ENCODE results near the gene MEDAG. TPM values are rescaled to one million over a fixed set of nuclear protein-coding genes. Genes with fewer than 3 reads are reported as not detected.

The MEDAG gene
- total RNA-seq, 4 donors from 2014 or later, result 4.9 to 21.5 (median 8.7) TPM

DNA sequence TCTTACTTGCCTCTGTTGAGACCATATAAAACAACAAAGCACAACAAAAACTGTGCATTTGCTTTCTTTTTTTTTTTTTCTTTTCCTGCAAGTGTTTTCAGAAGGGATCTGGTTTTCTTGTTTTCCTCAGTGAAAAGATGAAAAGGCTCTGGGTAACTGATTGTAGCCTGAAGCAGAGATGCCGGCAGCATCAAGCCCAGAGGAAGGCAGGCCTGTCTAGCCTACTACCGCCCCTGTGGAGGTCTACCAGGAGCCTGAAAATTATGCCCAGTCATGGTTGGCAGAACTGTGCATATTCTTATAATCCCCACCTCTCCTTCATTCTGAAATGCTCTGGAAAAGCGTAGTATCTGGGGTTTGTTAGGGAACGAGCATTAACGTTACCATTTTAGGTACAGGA, 32.6 kb upstream of the MEDAG start:
- Histone ChIP-seq H3K9me3 (no peaks in the 10 kb centered on the region), H3K4me1 (peaks cover 0 to 10% (median 0%) of the 10 kb centered on the region in 4 donors), H3K36me3 (no peaks in the 10 kb centered on the region), H3K4me3 (no peak overlapping the region), H3K27me3 (no peaks in the 10 kb centered on the region), H3K27ac (peak overlapping the region in 1 of 4 donors; percentile 3)
- DNase-seq, result no peak
- TF ChIP-seq, protein P1, sequence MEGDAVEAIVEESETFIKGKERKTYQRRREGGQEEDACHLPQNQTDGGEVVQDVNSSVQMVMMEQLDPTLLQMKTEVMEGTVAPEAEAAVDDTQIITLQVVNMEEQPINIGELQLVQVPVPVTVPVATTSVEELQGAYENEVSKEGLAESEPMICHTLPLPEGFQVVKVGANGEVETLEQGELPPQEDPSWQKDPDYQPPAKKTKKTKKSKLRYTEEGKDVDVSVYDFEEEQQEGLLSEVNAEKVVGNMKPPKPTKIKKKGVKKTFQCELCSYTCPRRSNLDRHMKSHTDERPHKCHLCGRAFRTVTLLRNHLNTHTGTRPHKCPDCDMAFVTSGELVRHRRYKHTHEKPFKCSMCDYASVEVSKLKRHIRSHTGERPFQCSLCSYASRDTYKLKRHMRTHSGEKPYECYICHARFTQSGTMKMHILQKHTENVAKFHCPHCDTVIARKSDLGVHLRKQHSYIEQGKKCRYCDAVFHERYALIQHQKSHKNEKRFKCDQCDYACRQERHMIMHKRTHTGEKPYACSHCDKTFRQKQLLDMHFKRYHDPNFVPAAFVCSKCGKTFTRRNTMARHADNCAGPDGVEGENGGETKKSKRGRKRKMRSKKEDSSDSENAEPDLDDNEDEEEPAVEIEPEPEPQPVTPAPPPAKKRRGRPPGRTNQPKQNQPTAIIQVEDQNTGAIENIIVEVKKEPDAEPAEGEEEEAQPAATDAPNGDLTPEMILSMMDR (IDR thresholded peaks at IDR 0.05), result no peak
- TF ChIP-seq POLR2A (IDR thresholded peaks at IDR 0.05), result no peak

DNA sequence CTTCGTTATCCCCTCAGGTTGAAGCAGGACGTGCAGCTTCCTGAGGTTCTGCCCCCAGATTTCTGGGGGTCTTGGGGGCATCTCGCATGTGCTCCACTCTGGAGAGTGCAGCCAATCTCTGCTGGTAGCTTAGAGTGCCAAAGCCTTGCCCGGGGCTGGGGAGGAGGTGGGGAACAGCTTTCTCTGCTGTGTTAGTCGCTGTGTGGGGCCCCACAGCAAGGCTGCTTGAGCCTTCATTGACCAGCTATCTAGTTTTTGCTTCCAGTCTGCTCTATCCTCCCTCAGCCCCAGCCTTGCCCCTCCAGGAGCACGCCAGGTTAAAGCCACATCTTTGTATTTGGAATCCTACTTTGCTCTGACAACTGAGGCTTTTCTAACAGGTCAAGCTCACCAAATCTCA, 32.0 kb upstream of the MEDAG start:
- no peaks in the 10 kb centered on the region for H3K27me3 ChIP-seq
- no peaks in the 10 kb centered on the region for H3K9me3 ChIP-seq
- no peak for TF ChIP-seq POLR2A (IDR thresholded peaks at IDR 0.05)
- TF ChIP-seq, protein P1 (IDR thresholded peaks at IDR 0.05), result no peak
- H3K4me3 ChIP-seq, result no peak overlapping the region
- peaks cover 0 to 10% (median 0%) of the 10 kb centered on the region in 4 donors for H3K4me1 ChIP-seq
- H3K27ac ChIP-seq, result no peak overlapping the region
- no peaks in the 10 kb centered on the region for H3K36me3 ChIP-seq
- DNase-seq, result no peak

GRCh38 chr13:30874561-30874960, 31.5 kb upstream of the MEDAG start:
- H3K27ac ChIP-seq, result no peak overlapping the region
- H3K36me3 ChIP-seq, result no peaks in the 10 kb centered on the region
- peaks cover 0 to 8% (median 0%) of the 10 kb centered on the region in 4 donors for H3K4me1 ChIP-seq
- no peaks in the 10 kb centered on the region for H3K9me3 ChIP-seq
- H3K27me3 ChIP-seq, result no peaks in the 10 kb centered on the region
- no peak overlapping the region for H3K4me3 ChIP-seq
- TF ChIP-seq, protein P1 (IDR thresholded peaks at IDR 0.05), result no peak
- TF ChIP-seq POLR2A (IDR thresholded peaks at IDR 0.05), result no peak
- DNase-seq, result no peak

DNA sequence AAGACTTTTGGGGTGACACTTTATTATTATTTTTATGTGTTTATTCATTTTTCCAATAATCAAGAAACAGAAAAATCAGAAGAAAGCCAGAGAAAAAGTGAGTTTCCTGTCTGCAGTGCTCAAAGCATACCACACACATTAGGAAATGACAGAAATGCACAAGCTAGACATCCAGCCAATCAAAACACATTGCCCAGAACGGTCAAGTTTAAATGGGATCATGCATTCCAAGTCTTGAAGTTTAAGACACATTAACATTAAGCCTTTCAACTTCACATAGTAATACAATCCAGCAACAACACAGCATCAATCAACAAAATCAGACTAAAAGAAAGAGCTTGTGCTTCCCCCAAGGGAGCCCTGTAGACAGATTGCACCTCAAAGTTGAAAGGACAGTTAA, 28.7 kb upstream of the MEDAG start:
- no peaks in the 10 kb centered on the region for H3K27me3 ChIP-seq
- DNase-seq, result no peak
- no peak overlapping the region for H3K4me3 ChIP-seq
- no peaks in the 10 kb centered on the region for H3K9me3 ChIP-seq
- H3K4me1 ChIP-seq, result peaks cover 0 to 4% (median 0%) of the 10 kb centered on the region in 4 donors
- no peak overlapping the region for H3K27ac ChIP-seq
- H3K36me3 ChIP-seq, result no peaks in the 10 kb centered on the region
- no peak for TF ChIP-seq POLR2A (IDR thresholded peaks at IDR 0.05)
- TF ChIP-seq, protein P1 (IDR thresholded peaks at IDR 0.05), result no peak

DNA sequence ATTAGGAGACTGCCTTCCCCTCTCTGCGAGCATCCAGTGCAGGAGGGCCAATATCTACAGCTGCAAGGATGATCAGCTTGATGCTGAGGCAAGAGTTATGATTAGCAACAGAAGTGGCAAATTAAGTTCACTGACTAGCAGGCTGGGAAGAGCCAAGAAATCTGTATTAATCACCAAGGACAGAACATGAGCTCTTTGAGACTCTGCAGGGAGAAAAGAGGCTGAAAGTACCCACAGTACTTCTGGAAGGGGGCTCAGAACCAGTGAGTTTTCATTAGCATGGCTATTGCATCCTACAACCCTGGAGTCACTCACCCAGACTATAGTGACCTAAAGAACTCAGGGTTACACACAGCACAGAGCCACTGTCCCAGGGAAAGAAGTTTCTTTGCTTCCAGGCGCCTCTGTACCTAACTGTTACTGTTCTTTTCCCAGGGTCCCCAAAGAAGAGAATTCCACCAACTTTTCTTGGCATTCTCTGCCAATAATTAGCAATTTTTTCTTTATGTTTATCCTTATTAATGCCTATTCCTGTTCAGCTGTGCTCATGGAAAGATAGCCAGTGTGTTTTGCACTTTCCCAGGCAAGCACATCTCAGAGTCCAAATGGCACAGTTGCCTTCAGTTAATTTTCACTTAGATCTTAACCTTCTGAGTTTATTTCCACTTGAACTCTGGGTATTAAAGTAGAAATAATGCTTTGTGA, 25.8 kb upstream of the MEDAG start:
- Histone ChIP-seq H3K27ac (peak overlapping the region in 1 of 4 donors; percentile 50), H3K9me3 (no peaks in the 10 kb centered on the region), H3K4me3 (no peak overlapping the region)

More for the DNA sequence above, 25.8 kb upstream of the MEDAG start:
- H3K36me3 ChIP-seq, result no peaks in the 10 kb centered on the region
- TF ChIP-seq, protein P1 (IDR thresholded peaks at IDR 0.05), result no peak
- no peak for TF ChIP-seq POLR2A (IDR thresholded peaks at IDR 0.05)
- no peak for DNase-seq
- H3K27me3 ChIP-seq, result no peaks in the 10 kb centered on the region
- no peaks in the 10 kb centered on the region for H3K4me1 ChIP-seq

Measured in Peyer's patch (tissue), 4 donors.